HG02610 (cell line): ENCODE results near the gene A2M.

Experiments used
- ATAC-seq: cut with Tn5 transposase; IDR thresholded peaks from one replicate; pipeline ENCODE4 v1.9.1; 2021; ENCODE audit warnings: mild to moderate bottlenecking, moderate library complexity; ENCODE audit not compliant: unreplicated experiment

Gene A2M

DNA sequence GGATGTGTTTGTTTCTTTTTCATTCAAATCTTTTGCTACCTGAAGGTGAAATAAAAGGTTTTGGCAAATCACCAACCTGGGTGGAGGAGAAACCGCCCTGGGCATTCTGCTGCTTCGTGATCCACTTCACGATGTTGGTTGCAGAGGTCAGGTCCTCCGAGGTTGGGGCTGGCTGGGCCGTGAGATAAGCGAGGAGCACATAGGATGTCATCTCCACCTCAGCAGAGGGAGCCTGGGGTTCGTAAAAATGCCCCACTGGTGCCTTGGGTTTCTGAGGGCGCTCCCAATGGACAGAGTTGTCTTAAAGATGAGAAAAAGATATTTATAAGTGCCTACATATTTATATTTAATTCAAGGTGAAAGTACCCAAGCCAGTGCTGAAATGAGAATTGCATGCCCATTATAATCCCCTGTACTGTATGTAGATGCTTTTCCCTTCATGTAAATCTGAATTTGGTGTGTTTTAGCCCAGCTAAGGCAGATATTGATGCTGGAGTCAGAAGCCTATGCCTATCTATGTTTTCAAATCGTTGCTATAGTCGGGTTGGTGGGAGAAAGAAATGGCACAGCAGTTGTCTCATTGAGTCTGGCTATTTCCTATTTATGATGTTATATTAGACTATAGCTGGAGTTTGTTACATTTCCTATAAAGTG, 41.1 kb downstream of the A2M start:
- ATAC-seq: no peak

DNA sequence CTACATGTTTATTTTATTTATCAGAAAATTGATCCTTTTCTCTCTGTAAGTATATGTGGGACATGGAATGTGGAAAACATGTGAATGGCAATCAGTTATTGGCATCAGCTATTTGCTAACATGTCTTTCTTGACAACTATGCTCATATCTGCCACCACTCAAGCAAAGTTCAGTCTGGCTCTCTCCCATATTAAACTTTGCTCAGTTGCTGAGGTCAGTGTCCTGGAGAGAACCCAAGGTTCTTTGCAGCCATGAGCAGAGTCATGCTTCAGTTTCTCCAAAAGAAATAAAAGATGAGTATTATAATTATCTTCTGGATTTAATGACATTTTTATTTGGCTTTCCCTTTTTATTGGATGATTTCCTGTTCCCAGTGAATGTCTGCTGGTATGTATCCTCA, 42.6 kb downstream of the A2M start:
- ATAC-seq: no peak

DNA sequence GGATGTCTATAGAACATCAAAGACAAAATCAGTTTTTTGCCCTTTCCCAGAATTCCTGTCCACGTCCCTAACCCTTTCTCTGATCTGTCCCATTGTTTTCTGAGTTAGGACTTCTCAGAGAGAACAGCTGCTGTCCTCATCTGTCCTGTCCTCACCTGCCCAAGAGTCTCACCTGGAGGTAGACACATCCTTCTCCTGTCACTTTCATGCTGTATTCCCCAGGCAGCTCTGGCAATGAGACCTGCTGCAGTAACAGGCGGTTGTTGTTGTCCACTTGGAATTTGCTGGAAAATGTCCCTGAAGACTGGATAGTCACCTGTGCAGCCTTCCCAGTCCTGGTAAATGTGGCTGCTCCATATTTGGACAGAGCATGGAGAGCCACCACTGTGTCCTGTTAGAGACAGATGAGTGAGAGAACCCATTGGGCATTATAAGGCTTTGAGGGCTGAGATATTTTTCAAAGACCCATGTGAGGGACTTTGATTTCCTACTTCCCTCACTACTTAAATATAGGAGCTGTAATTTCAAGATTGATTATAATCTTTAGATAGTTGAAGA, 43.2 kb downstream of the A2M start:
- ATAC-seq: no peak

DNA sequence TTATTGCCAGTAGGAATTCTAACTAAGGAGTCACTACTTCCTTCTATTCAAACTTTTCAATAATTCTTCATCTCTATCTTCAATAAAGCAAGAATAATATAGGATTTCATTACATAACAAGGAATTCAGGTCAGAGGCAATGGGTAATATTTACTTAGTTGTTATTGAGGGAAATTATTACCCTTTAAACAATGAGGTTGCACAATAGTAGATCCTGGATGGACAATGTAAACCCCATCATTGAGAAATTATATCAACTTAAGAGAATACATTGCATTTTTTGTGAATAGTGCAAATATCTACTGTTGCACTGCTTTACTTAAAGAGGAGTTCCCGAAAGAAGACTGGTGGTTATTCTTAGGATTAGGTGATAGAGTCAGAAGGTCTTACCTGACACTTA, 43.8 kb downstream of the A2M start:
- ATAC-seq: no peak

DNA sequence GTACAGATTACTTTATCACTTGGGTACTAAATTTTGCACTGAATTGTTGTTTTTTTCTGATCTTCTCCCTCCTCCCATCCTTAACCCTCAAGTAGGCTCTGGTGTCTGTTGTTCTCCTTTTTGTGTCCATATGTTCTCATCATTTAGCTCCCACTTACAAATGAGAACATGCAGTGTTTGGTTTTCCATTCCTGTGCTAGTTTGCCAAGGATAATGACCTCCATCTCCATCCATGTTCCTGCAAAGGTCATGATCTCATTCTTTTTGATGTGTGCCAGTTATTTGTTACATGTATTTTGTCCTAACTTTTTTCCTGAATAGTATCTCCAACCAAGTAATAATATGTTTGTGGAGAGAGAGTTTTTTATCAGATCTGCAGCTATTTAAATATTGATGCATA, 44.2 kb downstream of the A2M start:
- no peak for ATAC-seq

DNA sequence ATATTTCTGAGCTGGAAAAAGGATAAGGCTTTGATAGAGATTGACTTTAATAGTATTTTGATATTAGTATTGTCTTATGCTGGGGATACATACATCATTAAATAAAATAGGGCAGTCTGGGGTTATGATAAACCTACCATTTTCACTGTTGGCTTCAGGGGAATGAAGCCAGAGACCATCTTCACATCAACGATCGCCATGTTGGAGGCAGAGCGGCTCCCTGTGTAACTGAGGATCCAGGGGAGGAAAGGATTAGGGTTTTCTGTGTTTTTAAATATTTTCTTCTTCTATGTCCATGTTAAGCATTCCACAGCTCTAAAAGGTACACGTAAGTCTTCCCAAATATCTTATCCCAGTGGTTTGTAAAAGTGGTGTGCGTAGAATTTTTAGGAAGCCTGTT, 45.4 kb downstream of the A2M start:
- ATAC-seq: no peak

DNA sequence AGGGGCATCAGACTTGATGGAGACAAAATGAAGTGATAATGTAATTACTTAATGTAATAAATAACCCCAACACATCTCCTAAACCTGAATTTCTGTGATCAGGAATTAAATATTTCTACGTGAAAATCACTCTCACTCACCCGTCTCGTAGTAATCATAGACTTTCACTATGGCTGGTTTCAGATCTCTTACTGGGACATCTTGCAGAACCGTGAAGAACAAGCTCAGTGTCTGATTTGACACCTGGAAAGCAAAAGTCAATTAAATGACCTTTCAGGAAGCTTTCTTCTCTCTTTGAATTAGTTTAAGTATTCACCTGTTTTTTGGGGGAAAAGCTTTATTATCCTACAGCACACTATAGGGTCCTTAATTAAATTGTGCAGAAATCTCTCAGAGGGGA, 47.1 kb downstream of the A2M start:
- ATAC-seq: no peak

DNA sequence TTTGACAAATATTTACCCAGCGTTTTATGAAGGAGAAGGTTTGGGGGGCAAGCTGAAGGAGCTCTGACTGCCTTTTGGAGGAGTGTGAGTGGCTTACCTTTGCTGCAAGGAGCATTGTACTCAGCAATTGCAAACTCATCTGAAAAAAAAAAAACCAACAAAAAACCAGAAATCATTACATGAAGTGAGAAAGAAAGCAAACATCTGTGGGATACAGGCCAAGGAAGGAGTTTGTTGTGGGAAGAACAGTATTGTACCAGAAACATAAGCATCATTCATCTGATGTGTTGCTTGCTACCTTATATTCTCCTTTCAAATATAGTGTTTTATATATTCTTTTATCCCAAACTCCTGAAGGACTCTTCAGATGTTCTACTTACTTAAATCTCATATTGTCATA, 47.6 kb downstream of the A2M start:
- no peak for ATAC-seq

DNA sequence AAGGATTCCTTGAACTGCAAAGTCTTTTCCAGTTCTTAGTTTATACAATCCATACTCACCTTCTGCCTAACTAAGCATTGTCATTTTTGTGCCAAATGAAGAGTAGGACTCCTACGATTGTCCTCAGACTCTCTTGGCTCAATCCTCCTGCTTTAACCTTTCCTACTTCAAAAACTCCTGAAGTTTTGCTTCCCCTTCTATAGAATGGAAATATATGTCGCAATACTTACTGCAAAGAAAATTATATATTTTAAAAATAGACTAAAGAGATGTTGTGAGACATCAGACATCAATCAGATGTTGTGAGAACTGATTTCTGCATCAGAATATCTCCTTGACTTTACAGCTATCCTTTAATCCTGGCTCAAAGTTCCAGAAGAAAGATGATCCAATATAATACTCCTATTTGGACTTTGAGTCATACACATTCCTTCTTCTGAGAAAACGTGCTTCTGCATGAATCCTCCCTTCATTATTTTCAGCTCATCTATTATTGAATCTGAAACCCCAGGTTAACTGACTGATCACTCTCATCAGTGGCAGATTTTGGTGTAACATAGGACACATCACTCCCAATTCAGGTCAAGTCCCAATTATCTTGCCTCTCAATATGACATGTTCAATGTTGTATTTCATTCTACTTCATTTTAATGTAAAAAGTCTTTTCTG, 48.8 kb downstream of the A2M start:
- ATAC-seq: no peak

DNA sequence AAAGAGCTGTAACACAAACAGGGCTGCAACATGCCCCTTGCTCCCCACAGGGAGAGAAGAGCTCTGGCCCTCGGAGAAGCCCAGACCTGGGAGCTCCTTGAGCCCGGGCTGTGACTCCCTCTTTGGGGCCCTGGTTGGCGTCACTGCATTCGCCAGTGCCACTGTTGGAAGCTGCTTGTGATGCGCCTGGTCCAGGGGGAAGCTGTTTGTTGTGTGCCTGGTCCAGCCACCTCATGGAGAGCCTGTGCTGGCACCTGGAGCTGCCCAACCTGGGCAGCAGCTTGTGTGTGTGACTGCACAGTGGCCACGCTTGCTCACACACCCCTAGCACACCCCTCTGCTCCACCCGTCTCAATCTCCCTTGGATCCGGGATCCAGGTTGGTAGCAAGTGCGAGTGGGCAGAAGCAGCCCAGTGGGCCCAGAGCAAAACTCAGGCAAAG, 49.5 kb downstream of the A2M start:
- ATAC-seq: no peak

DNA sequence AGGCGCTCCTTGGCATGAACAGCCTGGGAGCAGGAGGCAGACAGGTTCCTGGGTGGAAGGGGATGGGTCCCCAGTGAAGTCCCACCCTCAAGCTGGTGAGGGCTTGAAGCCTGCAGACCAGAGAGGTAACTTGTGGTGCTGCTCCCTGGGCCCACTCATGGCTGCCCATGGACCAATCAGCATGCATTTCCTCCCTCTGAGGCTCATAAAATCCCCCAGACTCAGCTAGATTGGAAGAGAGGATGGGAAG, 50.2 kb downstream of the A2M start:
- ATAC-seq: no peak

DNA sequence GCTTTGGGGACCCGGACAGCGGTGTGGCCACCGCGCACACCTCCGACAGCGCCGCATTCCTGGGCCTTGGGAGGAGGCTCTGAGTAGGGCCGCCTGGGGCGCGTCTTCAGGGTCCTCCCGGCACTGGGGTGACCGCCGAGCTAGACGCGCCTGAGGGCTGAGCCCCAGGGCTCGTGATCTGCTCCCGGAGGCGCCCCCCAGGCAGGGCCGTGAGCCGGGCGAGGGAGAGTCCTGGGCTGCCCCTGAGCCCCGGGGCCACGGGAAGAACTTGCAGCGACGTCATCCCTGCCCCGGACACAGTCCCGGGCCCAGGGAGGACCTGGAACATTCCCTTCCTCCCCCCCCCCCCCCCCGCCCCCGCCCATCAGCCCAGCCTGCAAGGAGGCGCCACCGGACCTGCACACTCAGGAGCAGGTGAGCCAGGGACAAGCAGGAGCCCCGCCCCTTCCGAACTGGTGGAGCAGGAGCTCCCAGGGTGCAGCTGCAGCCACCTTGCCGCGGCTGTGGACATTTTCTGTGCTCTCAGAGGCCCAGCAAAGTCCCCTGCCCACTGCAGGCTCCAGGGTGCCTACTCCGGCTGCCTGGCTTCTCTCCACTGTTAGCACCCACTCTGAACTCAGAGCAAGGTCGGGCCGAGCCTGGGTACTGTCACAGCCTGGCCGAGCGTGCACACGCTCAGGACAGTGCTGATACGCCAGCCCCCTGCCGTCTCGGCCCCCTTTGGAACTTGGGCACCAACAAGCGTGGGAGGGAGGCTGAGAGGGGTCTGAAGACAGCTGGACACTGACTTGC, 50.7 kb downstream of the A2M start:
- no peak for ATAC-seq

DNA sequence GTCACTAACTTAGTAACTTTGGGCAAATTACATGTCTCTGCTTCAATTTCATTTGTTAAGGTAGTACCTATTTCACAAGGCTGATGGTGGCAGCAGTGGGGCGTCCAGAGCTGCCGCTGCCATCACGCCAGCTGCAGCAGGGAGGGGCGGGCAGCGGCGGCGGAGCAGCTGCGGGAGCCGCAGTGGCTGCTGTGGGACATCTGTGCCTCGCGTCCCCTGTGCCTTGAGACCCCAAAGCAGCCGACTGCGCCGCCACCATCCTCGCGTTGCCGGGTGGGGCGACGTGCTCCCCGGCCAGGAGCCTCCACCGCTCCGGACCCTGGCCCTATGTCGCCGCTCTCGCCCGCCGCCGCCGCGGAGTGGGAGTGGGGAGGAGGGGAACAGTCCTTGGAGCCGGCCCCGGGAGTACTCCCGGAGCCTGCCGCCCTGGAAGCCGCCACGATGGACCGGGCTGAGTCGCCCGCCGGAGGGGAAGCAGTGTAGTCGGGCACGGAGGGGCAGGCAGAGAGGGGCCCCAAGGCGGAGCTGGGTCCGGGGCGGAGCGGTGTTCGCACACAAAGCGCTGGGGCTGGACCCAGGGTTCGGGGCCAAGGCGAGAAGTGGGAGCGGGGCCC, 51.4 kb downstream of the A2M start:
- no peak for ATAC-seq

DNA sequence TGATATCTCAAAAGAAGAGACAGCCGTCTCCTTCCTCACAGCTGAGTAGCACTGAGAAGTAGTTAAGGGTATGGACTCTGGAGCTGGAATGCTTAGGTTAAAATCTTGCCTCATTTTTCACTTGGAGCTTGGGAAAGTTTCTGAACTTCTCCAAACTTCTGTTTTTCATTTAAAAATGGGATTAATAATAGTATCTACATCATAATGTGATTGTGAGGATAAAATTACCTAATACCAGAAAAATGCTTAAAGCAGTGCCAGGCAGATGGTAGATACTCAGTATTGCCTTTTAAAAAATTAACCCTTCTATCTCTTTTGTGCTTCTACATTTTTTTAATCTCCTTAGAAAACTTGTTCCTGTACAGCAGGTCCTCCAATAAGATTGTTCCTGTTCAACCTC, 63.1 kb downstream of the A2M start:
- ATAC-seq: no peak

DNA sequence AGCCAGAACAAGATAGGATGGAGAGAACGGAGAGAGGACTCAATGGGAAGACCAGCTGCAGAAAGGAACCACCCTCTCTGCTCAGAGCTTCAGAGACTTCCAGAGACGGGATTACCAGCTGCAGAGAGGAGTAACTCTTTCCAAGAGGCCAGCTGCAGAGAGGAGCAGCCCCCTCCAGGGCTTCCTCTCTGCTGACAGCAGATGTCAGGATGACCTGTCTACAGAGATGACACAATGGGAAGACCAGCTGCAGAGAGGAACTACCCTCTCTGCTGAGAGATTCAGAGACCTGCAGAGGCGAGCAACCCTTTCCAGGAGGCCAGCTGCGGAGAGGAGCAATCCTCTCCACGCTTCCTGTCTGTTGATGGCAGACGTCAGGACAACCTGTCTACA, 64.6 kb downstream of the A2M start:
- no peak for ATAC-seq

DNA sequence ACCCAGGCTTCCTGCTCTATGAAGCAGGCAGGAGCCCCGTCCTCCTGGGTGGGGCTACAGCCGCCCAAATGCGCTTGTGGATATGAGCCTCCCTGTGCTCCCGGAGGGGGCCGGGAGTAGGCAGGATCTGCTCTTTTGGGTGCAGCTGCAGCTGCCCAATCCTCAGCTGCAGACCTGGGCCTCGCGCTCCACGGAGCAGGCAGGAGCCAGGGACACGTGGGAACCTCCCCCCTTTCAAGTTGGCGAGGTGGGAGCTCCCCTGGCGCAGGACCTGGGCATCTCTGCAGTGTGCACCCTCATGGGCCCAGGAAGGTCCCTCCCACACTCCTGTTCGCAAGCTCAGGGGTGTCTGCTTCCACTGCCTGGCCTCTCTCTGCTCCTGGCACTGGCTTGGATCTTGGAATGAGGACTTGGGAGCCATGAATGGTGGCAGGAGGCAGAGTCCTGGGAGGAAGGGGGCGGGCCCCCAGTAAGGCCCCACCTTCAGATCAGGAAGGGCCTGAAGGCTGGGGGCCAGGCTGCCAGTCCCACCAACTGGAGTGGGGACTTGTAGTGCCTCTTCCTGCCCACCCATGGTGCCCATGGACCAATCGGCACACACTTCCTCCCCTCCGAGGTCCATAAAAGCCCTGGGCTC, 65.1 kb downstream of the A2M start:
- ATAC-seq: no peak

DNA sequence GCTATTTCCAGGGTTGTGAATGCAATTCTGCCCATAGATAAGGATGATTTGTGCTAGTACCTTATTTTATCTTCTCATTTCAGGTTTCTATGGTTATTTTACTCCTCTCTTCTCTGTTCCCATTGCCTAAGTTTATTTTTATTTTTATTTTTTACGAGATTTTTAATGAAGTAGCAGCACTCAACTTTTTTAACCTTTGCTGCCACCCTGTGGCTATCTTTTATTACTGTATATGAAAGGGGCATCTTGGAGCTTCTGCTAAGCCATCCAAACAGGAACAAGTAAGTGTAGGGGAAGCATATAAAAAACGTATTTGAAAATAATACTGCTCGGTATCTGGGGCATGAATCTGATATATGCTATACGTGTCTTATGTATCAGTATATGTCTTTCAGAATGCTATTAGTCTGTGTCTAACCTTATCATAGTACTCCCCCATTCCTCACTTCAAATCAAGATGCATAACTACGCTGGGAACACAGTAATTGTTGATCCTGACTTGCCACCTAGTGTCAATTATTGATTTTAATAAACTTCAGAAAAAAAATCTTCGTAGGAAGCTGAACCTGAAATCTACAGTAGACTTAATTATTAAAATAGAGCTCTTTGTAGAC, 66.1 kb downstream of the A2M start:
- no peak for ATAC-seq

DNA sequence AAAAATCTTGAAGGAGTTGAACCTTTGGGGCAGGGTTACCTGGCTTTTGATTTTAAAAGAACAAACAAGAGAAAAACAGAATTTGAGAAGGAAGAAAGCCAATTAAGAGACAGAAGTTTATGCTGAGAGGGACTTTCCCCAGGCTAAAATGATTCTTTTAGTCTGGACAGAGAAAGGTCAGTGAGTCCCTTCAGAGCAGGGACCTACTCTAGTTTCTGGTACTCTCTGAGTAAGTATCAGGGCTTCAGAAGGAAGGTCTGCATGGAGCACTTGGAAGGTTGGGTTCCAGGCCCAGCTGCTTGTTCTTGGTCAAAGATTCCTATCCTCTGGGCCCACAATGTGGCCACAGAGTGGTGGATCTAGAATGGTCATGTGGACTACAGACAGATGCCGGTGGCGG, 66.8 kb downstream of the A2M start:
- no peak for ATAC-seq

DNA sequence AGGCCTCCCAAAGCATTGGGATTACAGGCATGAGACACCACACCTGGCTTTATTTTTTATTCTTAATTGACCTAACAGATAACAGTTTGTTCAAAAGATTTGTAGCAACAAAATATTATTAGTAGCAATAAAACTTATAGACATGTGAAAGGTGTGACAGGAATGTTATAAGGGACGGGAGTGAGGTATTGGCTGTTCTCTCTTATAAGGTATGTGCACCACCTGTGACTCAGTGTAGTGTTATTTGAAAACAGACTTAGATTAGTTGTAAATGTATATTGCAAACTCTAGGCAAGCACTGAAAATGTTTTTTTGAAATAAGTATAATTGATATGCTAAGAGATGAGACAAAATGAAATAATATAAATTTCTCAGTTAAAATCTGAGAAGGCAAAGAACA, 68.6 kb downstream of the A2M start:
- ATAC-seq: no peak

DNA sequence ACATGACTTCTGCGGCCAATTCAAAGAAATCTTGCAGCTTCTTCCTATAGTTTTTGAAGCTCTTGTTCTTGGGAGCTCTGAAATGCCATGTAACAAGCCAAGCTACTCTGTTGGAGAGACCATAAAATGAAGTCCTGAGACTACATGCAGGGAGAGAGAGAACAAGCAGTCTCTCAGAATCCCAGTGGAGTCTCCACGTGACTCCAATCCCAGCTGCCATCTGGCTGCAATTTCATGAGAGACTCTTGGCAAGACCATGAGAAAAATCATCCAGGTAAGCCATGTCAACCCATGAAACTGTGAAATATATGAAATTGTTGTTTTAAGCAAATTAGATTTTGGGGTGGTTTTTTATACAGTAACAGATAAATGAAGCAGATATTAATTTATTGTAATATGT, 72.0 kb downstream of the A2M start:
- no peak for ATAC-seq

DNA sequence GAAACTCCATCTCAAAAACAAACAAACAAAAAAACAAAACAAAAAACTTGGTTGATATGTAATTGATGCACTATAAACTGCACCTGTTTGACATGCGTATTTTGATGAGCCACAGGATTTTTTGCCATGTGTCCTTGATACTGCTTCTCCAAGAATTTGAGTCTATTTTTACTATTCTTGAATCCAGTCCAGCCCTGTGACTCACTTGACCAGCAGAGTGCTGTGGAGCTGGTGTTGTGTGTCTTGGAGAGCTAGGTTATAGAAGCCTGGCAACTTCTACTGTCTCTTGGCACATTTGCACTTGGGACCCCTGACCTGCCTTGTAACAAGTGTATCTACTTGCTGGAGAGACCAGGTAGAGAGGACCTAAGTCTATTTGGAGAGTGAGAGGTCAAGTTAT, 74.4 kb downstream of the A2M start:
- no peak for ATAC-seq
